GM19043 (cell line): ENCODE measurements around the gene AVPR2.

ENCODE experiments used
- ATAC-seq: cut with Tn5 transposase; IDR thresholded peaks from one replicate; pipeline ENCODE4 v1.9.1; 2021; ENCODE audit warnings: low read depth; ENCODE audit not compliant: unreplicated experiment

AVPR2 gene

GRCh38 chrX:153884590-153884989, 19.9 kb upstream of the AVPR2 start:
- no peak for ATAC-seq

DNA sequence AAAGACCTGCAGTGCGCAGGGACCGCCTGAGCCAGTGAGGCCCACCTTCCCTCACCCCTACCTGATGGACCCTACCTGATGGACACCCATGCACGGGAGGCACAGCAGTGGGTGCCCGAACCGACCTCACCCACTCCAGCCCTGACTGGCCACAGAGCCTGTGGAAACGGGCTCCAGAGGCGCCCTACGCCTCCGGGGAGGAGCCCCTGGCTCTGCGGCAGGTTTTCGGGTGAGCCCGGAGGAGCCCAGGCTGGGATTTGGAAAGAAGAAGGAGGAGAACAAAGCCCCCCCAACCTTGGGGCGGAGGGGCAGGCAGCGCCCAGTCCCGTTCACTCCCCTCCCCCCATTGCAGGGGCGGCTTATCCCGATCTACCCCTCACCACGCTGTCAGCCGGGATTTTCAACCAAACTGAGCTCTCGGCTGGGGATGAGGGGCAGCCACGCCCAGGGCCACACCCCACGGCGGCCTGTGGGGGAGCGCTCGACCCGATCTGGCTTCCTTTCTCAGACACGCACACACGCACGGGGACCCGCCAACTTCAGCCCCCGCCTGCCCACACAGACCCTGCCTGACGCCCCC, 19.2 kb upstream of the AVPR2 start:
- no peak for ATAC-seq

- no peak for ATAC-seq
Observed at GRCh38 chrX:153885968-153886903, 18.2 kb upstream of the AVPR2 start, which contains the start of gene L1CAM. Gene L1CAM (minus strand): TSS chrX:153886173. CDS start chrX:153875836, 10,337 bp downstream.

- no peak for ATAC-seq
Observed at GRCh38 chrX:153886915-153887314, 17.6 kb upstream of the AVPR2 start.

- no peak for ATAC-seq
Observed at GRCh38 chrX:153887385-153887784, 17.1 kb upstream of the AVPR2 start.

GRCh38 chrX:153888344-153888743, 16.1 kb upstream of the AVPR2 start:
- no peak for ATAC-seq

- no peak for ATAC-seq
Observed at GRCh38 chrX:153889123-153889522, 15.3 kb upstream of the AVPR2 start.

DNA sequence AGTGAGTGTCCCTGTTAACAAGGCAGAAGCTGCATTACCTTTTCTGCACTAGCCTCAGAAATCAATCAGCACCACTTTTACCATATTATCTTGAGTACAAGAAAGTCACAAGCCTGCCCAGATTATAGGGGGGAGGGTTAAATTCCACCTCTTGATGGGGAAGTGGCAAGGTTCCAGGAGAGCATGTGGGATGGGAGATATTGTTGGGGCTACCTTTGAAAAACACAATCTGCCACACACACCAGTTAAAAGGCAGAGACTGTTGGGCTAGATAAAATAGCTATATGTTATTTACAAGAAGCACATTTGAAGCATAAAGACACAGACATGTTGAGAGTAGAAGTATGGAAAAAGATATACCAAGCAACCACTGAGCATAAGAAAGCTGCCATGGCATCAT, 6.6 kb upstream of the AVPR2 start:
- ATAC-seq = no peak

- peak; percentile 87 for ATAC-seq
Observed at GRCh38 chrX:153900831-153901752, 3.4 kb upstream of the AVPR2 start.

GRCh38 chrX:153901753-153902140, 2.7 kb upstream of the AVPR2 start:
- no peak for ATAC-seq

DNA sequence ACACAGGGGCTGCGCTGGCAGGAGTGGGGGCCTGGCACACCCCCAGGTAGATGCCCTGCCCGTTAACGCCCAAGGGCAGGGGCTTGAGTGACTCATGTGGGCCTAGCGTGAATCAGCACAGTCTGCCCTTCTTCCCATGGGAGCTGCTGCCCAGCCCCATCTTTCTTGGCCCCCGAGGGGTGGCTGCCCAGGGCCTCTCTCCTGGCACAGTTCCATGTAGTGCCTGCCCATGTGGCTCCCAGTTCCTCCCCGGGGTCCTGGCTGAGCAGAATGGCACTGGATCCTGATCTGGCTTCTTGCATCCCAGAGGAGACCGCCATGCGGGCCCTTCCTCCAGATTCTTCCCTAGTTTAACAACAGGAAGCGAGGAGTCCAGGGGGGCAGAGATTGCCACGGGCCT, 2.1 kb upstream of the AVPR2 start:
- no peak for ATAC-seq

- ATAC-seq = no peak
Observed at GRCh38 chrX:153903238-153903980, 1.1 kb upstream of the AVPR2 start.

DNA sequence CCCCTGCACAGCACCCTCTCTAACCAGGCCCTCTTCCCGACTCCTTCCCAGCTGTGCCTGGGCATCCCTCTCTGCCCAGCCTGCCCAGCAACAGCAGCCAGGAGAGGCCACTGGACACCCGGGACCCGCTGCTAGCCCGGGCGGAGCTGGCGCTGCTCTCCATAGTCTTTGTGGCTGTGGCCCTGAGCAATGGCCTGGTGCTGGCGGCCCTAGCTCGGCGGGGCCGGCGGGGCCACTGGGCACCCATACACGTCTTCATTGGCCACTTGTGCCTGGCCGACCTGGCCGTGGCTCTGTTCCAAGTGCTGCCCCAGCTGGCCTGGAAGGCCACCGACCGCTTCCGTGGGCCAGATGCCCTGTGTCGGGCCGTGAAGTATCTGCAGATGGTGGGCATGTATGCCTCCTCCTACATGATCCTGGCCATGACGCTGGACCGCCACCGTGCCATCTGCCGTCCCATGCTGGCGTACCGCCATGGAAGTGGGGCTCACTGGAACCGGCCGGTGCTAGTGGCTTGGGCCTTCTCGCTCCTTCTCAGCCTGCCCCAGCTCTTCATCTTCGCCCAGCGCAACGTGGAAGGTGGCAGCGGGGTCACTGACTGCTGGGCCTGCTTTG, 1.1 kb downstream of the AVPR2 start:
- no peak for ATAC-seq

GRCh38 chrX:153906126-153906917, 1.8 kb downstream of the AVPR2 start:
- no peak for ATAC-seq

- no peak for ATAC-seq
Observed at GRCh38 chrX:153907456-153907855, 3.0 kb downstream of the AVPR2 start.

DNA sequence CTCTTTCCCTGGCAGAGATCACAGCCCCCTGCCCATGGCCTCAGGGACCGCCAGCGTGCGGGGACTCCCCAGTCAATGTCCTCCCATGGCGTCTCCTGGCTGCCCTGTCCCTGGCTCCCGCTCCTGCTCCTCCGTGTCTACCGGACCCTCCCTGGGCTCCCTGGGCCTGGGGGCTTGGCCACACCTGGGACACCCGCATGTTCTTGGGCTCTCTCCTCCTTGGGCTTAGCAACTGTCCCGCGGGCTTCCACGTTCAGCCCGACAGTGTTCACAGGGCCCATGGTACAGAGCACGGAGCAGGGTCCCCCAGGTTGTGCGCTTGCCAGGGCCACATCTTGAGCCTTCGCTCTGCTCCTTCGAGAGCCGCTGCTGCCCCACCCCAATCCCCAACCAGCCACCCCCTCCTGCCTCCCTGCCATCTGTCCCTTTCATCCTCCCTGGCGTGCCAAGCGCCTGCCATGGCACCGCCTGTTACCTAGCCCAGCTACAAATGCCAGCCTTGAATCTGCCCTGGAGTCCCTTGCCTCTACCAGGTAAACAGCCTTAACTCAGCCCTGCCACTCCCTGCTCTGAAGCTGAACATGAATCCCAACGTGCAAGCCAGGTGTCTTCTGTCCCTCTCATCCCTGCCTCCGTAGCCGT, 3.9 kb downstream of the AVPR2 start:
- no peak for ATAC-seq

GRCh38 chrX:153909024-153909979, 4.8 kb downstream of the AVPR2 start:
- ATAC-seq = no peak
